BJ (cell line): ENCODE results near the gene CADM2. TPM values are rescaled to one million over a fixed set of nuclear protein-coding genes. Genes with fewer than 3 reads are reported as not detected.

Experiments
- CTCF ChIA-PET: fragments of 350-600 bp; formaldehyde crosslinking; extraction: SDS; loops from one replicate; lab custom pipeline; 2021; ENCODE audit warnings: antibody characterized with exemption, inconsistent platforms; lab: Yijun Ruan, JAX
- POLR2A ChIA-PET: fragments of 300-600 bp; sonication (Branson Sonifier 250); formaldehyde crosslinking; extraction: SDS; loops from one replicate; lab custom pipeline; 2021; ENCODE audit warnings: antibody characterized with exemption; lab: Charles Lee
- DNase-seq: peaks from one replicate; pipeline ENCODE4 v3.0.0-alpha.2; 2011; ENCODE audit warnings: low read depth
- H3K27me3 ChIP-seq: 2 replicates; pipeline ENCODE4 v1.6.0; 2011; ENCODE audit warnings: low read length; ENCODE audit not compliant: control insufficient read depth, insufficient read depth
- H3K36me3 ChIP-seq: 2 replicates; pipeline ENCODE4 v1.5.1; 2011; ENCODE audit warnings: low read length; ENCODE audit not compliant: control insufficient read depth, insufficient read depth
- H3K4me3 ChIP-seq: 2 replicates; pipeline ENCODE4 v1.5.1; 2011; ENCODE audit warnings: low read depth, mild to moderate bottlenecking, control low read depth, low read length
- CTCF ChIP-seq: IDR thresholded peaks from 2 replicates; pipeline ENCODE4 v1.5.1; 2011; ENCODE audit warnings: low read depth, mild to moderate bottlenecking, control low read depth, inconsistent platforms, low read length, moderate library complexity; ENCODE audit not compliant: insufficient read depth
- polyA plus RNA-seq: library from polyadenylated mRNA; depleted of rRNA; stranded (reverse); fragments of >200 nt; gene quantifications from 2 replicates; pipeline ENCODE4 v1.2.3, GENCODE V29; 2011

Gene CADM2
- polyA plus RNA-seq, 1 experiment: not detected

DNA sequence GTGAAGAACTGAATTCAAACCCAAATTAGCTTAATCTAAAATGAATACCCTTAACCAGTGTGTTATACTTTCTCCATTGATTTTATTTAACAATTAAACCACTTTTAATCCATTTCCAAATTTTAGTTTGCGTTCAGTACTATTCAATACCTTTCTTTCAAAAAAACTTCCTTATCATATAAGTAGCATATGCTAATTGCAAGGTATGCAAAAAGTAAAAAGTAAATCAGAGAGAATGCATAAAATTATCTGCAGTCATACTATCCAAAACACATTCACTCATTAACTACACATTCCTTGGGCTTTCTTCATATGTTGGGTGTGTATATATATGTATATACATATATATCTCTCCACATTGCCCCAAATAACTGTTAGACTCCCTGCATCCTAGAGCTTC lies 208.8 kb downstream of the CADM2 start:
- no peak for DNase-seq
- POLR2A ChIA-PET: no interaction called here
- no peak overlapping the region for H3K4me3 ChIP-seq
- H3K36me3 ChIP-seq: no peaks in the 10 kb centered on the region
- TF ChIP-seq CTCF: no peak
- H3K27me3 ChIP-seq: no peaks in the 10 kb centered on the region
- CTCF ChIA-PET: no interaction called here

DNA sequence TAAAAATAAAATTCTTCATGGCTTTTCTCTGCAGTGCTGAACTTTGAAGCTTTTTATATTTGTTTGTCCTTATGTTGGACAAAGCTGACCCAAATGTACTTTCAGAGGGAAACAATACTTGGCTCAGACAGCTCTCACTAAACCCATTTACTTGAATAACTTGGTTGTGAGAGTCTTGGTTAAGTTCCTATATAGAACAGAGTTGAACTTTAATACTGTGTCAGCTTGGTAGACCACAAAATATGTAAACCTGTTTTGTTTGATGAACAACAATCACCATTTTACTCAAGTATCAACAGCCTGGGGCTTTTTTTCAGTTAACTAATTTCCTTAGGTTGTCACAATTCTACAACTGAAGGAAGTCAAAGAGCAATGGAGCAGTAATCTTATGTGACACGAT lies 211.9 kb downstream of the CADM2 start:
- no peak for TF ChIP-seq CTCF
- ChIA-PET POLR2A (no interaction called here), CTCF (no interaction called here)
- Histone ChIP-seq H3K27me3 (no peaks in the 10 kb centered on the region), H3K4me3 (no peak overlapping the region), H3K36me3 (no peaks in the 10 kb centered on the region)
- no peak for DNase-seq

GRCh38 chr3:85171976-85172375 lies 213.2 kb downstream of the CADM2 start:
- DNase-seq: no peak
- CTCF ChIA-PET: no interaction called here
- POLR2A ChIA-PET: no interaction called here
- no peaks in the 10 kb centered on the region for H3K27me3 ChIP-seq
- no peaks in the 10 kb centered on the region for H3K36me3 ChIP-seq
- TF ChIP-seq CTCF: no peak
- H3K4me3 ChIP-seq: no peak overlapping the region

GRCh38 chr3:85176799-85177198 lies 218.0 kb downstream of the CADM2 start:
- ChIA-PET CTCF (no interaction called here), POLR2A (no interaction called here)
- no peak for TF ChIP-seq CTCF
- Histone ChIP-seq H3K4me3 (no peak overlapping the region), H3K36me3 (no peaks in the 10 kb centered on the region), H3K27me3 (no peaks in the 10 kb centered on the region)
- DNase-seq: no peak

DNA sequence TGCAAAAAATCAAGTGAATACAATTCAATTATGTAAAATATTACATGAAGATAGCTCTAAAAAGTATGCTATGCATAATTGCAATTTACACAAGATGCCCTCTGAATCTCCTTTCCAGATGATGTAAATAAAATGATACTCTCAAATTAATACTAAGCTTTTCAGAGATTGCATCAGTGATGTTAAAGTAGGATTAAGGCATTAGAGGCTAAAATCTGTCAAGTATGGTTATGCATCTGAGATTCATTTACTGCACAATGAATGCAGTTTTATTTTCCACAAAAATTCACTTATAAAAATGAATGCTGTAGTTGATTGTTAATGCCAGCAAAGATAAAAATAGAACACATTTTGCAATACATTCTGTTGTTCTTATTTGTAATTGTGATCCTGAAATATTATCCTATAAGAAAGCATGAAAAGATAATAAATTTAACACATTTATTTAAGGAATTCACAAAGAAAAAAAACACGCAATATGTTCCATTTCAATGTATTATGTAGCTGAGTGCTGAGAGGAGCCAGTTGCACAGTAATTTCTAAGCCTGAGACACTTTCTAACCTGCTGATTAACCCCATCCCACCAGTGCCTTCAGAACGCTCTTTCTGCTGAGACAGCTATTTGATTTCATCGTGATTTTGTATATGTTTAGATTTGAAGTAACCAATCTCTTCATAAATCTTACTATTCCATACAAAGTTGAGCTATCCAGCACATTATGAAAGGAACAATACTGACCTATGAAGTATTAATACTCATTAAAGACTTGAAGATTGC lies 224.4 kb downstream of the CADM2 start:
- H3K27me3 ChIP-seq: no peaks in the 10 kb centered on the region
- H3K4me3 ChIP-seq: no peak overlapping the region
- ChIA-PET CTCF (no interaction called here), POLR2A (no interaction called here)
- H3K36me3 ChIP-seq: no peaks in the 10 kb centered on the region
- no peak for DNase-seq
- no peak for TF ChIP-seq CTCF
